OCI-LY1 (cell line): ENCODE measurements around the gene TADA3.

Experiments used
- CTCF ChIP-seq: fragments of 200-600 bp; sonication (generic), shearing (Covaris generic); IDR thresholded peaks from 2 replicates; pipeline ENCODE4 v1.5.1; 2017; ENCODE audit warnings: mild to moderate bottlenecking, antibody characterized with exemption, low read length, moderate library complexity, mixed read lengths
- EZH2 ChIP-seq: fragments of 200-600 bp; sonication (generic), shearing (Covaris generic); IDR thresholded peaks from 2 replicates; pipeline ENCODE4 v1.8.0; 2017; ENCODE audit warnings: borderline replicate concordance, mixed run types, mild to moderate bottlenecking, antibody characterized with exemption, low read length, moderate library complexity, mixed read lengths

GRCh38 chr3:9750556-9751411, 41.5 kb downstream of the TADA3 start:
- no peak for TF ChIP-seq CTCF
- no peak for TF ChIP-seq EZH2
